ENCODE measurements around the gene CHST15.

- no peak for TF ChIP-seq CTCF (IDR thresholded peaks at IDR 0.05; ENCODE audit: low read depth, low read length, poor library complexity, severe bottlenecking)
- no peak for TF ChIP-seq EZH2phosphoT487 (IDR thresholded peaks at IDR 0.05; ENCODE audit: borderline replicate concordance, low read length)
These were observed 33.2 kb downstream of the CHST15 start for GRCh38 chr10:124060148-124060720.
